Gastrocnemius medialis (tissue), 4 donors: Measurements from ENCODE around the gene ATM. TPM values are rescaled to one million over a fixed set of nuclear protein-coding genes. Genes with fewer than 3 reads are reported as not detected.
"Not testable (repeated sequence)": the region's sequence is repeated elsewhere in the genome, so short reads cannot be mapped to it uniquely, and the experiment has no call there.

Source experiments
- ATAC-seq, 2 donors: fragments of 150-250 bp; one replicate each; pipeline ENCODE4 v1.9.1; 2016
- DNase-seq, 2 donors: peaks; one replicate each; pipeline ENCODE4 v3.0.0-alpha.2; 2019
- H3K27ac ChIP-seq, 4 donors: fragments of 200-600 bp; sonication (generic); 1 replicate in 1 of 4; 2 replicates in 3 of 4; pipeline ENCODE4 v1.5.1; 2016 to 2018; ENCODE audit warnings: mild to moderate bottlenecking in 2 of 4, moderate library complexity in 1 of 4
- H3K27me3 ChIP-seq, 3 donors: fragments of 200-600 bp; sonication (generic) in 2 of 3; 1 replicate in 1 of 3; 2 replicates in 2 of 3; pipeline versions ENCODE4 v1.5.1 to v1.6.0; 2016 to 2019; ENCODE audit warnings: mild to moderate bottlenecking in 1 of 3, moderate library complexity in 1 of 3
- H3K36me3 ChIP-seq, 2 donors: fragments of 200-600 bp; sonication (generic) in 1 of 2; one replicate each; pipeline ENCODE4 v1.5.1; 2017 to 2018
- H3K4me1 ChIP-seq, 2 donors: fragments of 200-600 bp; sonication (generic) in 1 of 2; one replicate each; pipeline ENCODE4 v1.5.1; 2016 to 2017; ENCODE audit warnings: mild to moderate bottlenecking in 2 of 2
- H3K4me3 ChIP-seq, 4 donors: fragments of 200-600 bp; sonication (generic) in 3 of 4; 1 replicate in 1 of 4; 2 replicates in 3 of 4; pipeline ENCODE4 v1.5.1; 2016 to 2019; ENCODE audit warnings: mild to moderate bottlenecking in 2 of 4
- H3K9me3 ChIP-seq, 3 donors: fragments of 200-600 bp; sonication (generic) in 2 of 3; 1 replicate in 1 of 3; 2 replicates in 2 of 3; pipeline ENCODE4 v1.5.1; 2016 to 2019
- POLR2A ChIP-seq, 2 donors: fragments of 450-650 bp; IDR thresholded peaks; one replicate each; pipeline ENCODE4 v1.6.1; 2017; ENCODE audit warnings: antibody characterized with exemption in 2 of 2, mild to moderate bottlenecking in 2 of 2, moderate library complexity in 2 of 2
- in situ Hi-C, 4 donors: fragments of 200-750 bp; cut with MboI; loops; one replicate each; pipeline versions ENCODE4 v1.15.0 to v1.8.0; 2017; ENCODE audit warnings: low sequenced_read_pairs in 4 of 4
- intact Hi-C: fragments of 100-400 bp; cut with DNase I; formaldehyde crosslinking; loops from one replicate; pipeline ENCODE4 v1.15.1; 2023; ENCODE audit warnings: low total_unique reads
- total RNA-seq, 4 donors: library from RNA; depleted of rRNA; stranded (reverse); fragments of >200 nt; gene quantifications; one replicate each; pipeline versions ENCODE4 v1.1.0 to v1.2.3, GENCODE V29; 2016
- TF ChIP-seq, protein P1 (sequence below), 5 experiments: fragments of 450-650 bp in 3 of 5; fragments of 200-600 bp in 2 of 5; sonication (generic) in 2 of 5; IDR thresholded peaks in 4 of 5; conservative IDR thresholded peaks in 1 of 5; 1 replicate in 4 of 5; 2 replicates in 1 of 5; pipeline ENCODE4 v1.5.1; 2016 to 2019; ENCODE audit warnings: antibody characterized with exemption in 5 of 5, mild to moderate bottlenecking in 3 of 5, moderate library complexity in 3 of 5

ATM gene
- total RNA-seq, 4 donors from 2014 or later = 9.3 to 21.6 (median 15.9) TPM

GRCh38 chr11:108278954-108279353, 56.1 kb downstream of the ATM start:
- no peaks in the 10 kb centered on the region for H3K27me3 ChIP-seq
- no peak overlapping the region for H3K4me3 ChIP-seq
- peaks cover 0 to 5% (median 0%) of the 10 kb centered on the region in 3 donors for H3K9me3 ChIP-seq
- H3K4me1 ChIP-seq = no peaks in the 10 kb centered on the region
- in situ Hi-C loops (no loop called here), intact Hi-C loops (no loop called here)
- DNase-seq (no peak), ATAC-seq (no peak)
- H3K27ac ChIP-seq = no peak overlapping the region
- TF ChIP-seq, protein P1, sequence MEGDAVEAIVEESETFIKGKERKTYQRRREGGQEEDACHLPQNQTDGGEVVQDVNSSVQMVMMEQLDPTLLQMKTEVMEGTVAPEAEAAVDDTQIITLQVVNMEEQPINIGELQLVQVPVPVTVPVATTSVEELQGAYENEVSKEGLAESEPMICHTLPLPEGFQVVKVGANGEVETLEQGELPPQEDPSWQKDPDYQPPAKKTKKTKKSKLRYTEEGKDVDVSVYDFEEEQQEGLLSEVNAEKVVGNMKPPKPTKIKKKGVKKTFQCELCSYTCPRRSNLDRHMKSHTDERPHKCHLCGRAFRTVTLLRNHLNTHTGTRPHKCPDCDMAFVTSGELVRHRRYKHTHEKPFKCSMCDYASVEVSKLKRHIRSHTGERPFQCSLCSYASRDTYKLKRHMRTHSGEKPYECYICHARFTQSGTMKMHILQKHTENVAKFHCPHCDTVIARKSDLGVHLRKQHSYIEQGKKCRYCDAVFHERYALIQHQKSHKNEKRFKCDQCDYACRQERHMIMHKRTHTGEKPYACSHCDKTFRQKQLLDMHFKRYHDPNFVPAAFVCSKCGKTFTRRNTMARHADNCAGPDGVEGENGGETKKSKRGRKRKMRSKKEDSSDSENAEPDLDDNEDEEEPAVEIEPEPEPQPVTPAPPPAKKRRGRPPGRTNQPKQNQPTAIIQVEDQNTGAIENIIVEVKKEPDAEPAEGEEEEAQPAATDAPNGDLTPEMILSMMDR (IDR thresholded peaks at IDR 0.05 in 4 of 5, conservative IDR thresholded peaks at IDR 0.05 in 1 of 5) = no peak
- TF ChIP-seq POLR2A (IDR thresholded peaks at IDR 0.05) = no peak
- H3K36me3 ChIP-seq = peaks cover 0 to 46% of the 10 kb centered on the region in 2 donors

DNA sequence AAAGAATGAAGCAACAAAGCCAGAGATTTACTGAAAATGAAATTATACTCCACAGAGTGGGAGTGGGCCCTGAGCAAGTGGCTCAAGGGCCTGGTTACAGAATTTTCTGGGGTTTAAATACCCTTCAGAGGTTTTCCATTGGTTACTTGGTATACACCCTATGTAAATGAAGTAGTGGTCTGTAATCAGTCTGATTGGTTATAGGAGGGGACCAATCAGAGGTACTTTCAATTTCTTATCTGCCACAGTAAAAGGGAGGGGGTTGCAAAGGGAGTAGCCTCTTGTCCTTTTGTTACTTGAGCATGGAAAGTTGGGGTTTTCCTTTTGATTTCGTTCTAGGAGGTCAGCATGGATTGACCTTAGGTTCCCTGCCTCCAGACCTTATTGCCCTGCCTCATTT, 63.5 kb downstream of the ATM start:
- ATAC-seq (no peak), DNase-seq (no peak)
- Histone ChIP-seq H3K27ac (no peak overlapping the region), H3K9me3 (no peaks in the 10 kb centered on the region), H3K4me3 (no peak overlapping the region), H3K4me1 (no peaks in the 10 kb centered on the region), H3K27me3 (no peaks in the 10 kb centered on the region), H3K36me3 (peaks cover 0 to 57% of the 10 kb centered on the region in 2 donors)
- intact Hi-C loops (no loop called here), in situ Hi-C loops (no loop called here)
- no peak for TF ChIP-seq POLR2A (IDR thresholded peaks at IDR 0.05)
- TF ChIP-seq, protein P1 (IDR thresholded peaks at IDR 0.05 in 4 of 5, conservative IDR thresholded peaks at IDR 0.05 in 1 of 5) = no peak

DNA sequence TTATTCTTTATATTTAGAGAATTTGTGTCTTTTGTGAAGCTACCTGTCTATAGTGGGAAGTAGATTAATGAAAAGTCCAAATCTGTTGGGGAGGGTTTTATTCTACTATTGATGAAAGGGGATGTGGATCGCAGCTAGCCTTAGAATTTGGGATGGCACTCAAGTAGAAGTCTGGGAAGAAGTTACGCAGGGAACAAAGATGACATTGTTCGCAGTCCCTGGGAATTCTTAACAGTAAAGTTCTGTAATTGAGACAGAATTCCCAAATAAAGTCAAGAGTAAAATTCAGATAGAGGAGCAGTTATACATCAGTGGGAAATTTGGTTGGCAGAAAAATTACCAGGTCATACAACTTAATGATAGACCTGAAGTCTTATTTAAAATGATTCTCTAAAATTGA, 64.1 kb downstream of the ATM start:
- no peak for ATAC-seq
- peaks cover 0 to 63% of the 10 kb centered on the region in 2 donors for H3K36me3 ChIP-seq

GRCh38 chr11:108289066-108289465, 66.2 kb downstream of the ATM start:
- H3K4me3 ChIP-seq, in situ Hi-C loops, H3K4me1 ChIP-seq, H3K27ac ChIP-seq, H3K9me3 ChIP-seq, H3K27me3 ChIP-seq, intact Hi-C loops, ATAC-seq, DNase-seq: not testable (repeated sequence)
- peaks cover 0 to 56% of the 10 kb centered on the region in 2 donors for H3K36me3 ChIP-seq

More for the DNA sequence above, 64.1 kb downstream of the ATM start:
- TF ChIP-seq, protein P1 (IDR thresholded peaks at IDR 0.05 in 4 of 5, conservative IDR thresholded peaks at IDR 0.05 in 1 of 5) = no peak
- Histone ChIP-seq H3K4me1 (no peaks in the 10 kb centered on the region), H3K9me3 (no peaks in the 10 kb centered on the region), H3K4me3 (no peak overlapping the region), H3K27ac (no peak overlapping the region), H3K27me3 (no peaks in the 10 kb centered on the region)
- intact Hi-C loops (no loop called here), in situ Hi-C loops (no loop called here)
- no peak for DNase-seq

DNA sequence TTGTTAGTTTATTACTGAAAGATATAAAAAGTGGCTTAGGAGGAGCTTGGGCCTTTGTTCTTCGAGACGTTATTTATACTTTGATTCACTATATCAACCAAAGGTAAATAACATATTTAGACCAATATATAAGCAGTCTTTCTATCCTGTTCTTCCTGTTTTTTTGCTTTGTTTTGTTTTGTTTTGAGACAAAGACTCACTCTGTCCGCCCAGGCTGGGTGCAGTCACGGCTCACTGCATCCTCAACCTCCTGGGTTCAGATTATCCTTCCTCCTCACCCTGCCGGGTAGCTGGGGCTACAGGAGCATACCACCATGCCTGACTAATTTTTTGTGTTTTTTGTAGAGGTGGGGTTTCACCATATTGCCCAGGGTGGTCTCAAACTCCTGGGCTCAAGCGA, 66.8 kb downstream of the ATM start:
- H3K9me3 ChIP-seq = no peaks in the 10 kb centered on the region
- H3K4me1 ChIP-seq = no peaks in the 10 kb centered on the region
- H3K27ac ChIP-seq = no peak overlapping the region
- ATAC-seq (no peak), DNase-seq (no peak)
- in situ Hi-C loops = no loop called here
- no peaks in the 10 kb centered on the region for H3K27me3 ChIP-seq
- peaks cover 0 to 50% of the 10 kb centered on the region in 2 donors for H3K36me3 ChIP-seq
- TF ChIP-seq POLR2A (IDR thresholded peaks at IDR 0.05) = no peak
- TF ChIP-seq, protein P1 (IDR thresholded peaks at IDR 0.05 in 4 of 5, conservative IDR thresholded peaks at IDR 0.05 in 1 of 5) = no peak
- intact Hi-C loops = no loop called here
- H3K4me3 ChIP-seq = no peak overlapping the region
